GM18526 (cell line): ENCODE data around the gene CDH4.

Experiments
- POLR2A ChIP-seq: IDR thresholded peaks from 3 replicates; pipeline ENCODE4 v1.6.1; 2011; ENCODE audit not compliant: insufficient read length; ENCODE audit errors: extremely low read depth

CDH4 gene

GRCh38 chr20:61444637-61445036 is 192.6 kb downstream of the CDH4 start:
- no peak for TF ChIP-seq POLR2A

GRCh38 chr20:61445138-61445537 is 193.1 kb downstream of the CDH4 start:
- no peak for TF ChIP-seq POLR2A

- no peak for TF ChIP-seq POLR2A
Observed at GRCh38 chr20:61445741-61446140, 193.7 kb downstream of the CDH4 start.

- no peak for TF ChIP-seq POLR2A
Observed at GRCh38 chr20:61447952-61448351, 195.9 kb downstream of the CDH4 start.

- TF ChIP-seq POLR2A: no peak
Observed at GRCh38 chr20:61448386-61448785, 196.3 kb downstream of the CDH4 start.

GRCh38 chr20:61449057-61449609 is 197.1 kb downstream of the CDH4 start:
- TF ChIP-seq POLR2A: no peak

- no peak for TF ChIP-seq POLR2A
Observed at GRCh38 chr20:61449916-61450315, 197.9 kb downstream of the CDH4 start.

GRCh38 chr20:61450549-61450948 is 198.5 kb downstream of the CDH4 start:
- TF ChIP-seq POLR2A: no peak

GRCh38 chr20:61451009-61451408 is 198.9 kb downstream of the CDH4 start:
- TF ChIP-seq POLR2A: no peak

GRCh38 chr20:61451953-61452352 is 199.9 kb downstream of the CDH4 start:
- no peak for TF ChIP-seq POLR2A

- no peak for TF ChIP-seq POLR2A
Observed at GRCh38 chr20:61453219-61453618, 201.2 kb downstream of the CDH4 start.

GRCh38 chr20:61454053-61454452 is 202.0 kb downstream of the CDH4 start:
- no peak for TF ChIP-seq POLR2A

GRCh38 chr20:61455508-61456215 is 203.6 kb downstream of the CDH4 start:
- TF ChIP-seq POLR2A: no peak

- TF ChIP-seq POLR2A: no peak
Observed at GRCh38 chr20:61457725-61458124, 205.7 kb downstream of the CDH4 start.

- no peak for TF ChIP-seq POLR2A
Observed at GRCh38 chr20:61458146-61458746, 206.2 kb downstream of the CDH4 start.

- TF ChIP-seq POLR2A: no peak
Observed at GRCh38 chr20:61459266-61459665, 207.2 kb downstream of the CDH4 start.

- no peak for TF ChIP-seq POLR2A
Observed at GRCh38 chr20:61459705-61460104, 207.6 kb downstream of the CDH4 start.
